ENCODE measurements around the gene RNU6-9.
"Not testable (repeated sequence)": the region's sequence is repeated elsewhere in the genome, so short reads cannot be mapped to it uniquely, and the experiment has no call there.

The RNU6-9 gene

DNA sequence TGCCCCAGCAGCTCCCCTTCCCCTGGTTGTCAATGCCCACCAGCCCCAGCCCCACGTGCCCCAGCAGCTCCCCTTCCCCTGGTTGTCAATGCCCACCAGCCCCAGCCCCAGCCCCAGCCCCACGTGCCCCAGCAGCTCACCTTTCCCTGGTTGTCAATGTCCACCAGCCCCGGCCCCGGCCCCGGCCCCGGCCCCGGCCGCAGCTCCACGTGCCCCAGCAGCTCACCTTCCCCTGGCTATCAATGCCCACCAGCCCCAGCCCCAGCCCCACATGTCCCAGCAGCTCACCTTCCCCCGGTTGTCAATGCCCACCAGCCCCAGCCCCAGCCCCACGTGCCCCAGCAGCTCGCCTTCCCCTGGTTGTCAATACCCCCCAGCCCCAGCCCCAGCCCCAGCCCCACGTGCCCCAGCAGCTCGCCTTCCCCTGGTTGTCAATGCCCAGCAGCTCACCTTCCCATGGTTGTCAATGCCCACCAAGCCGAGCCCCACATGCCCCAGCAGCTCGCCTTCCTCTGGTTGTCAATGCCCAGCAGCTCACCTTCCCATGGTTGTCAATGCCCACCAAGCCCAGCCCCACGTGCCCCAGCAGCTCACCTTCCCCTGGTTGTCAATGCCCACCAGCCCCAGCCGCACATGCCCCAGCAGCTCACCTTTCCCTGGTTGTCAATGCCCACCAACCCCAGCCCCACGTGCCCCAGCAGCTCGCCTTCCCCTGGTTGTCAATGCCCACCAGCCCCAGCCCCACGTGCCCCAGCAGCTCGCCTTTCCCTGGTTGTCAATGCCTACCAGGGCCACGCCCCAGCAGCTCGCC, 14.3 kb upstream of the RNU6-9 start:
- ATAC-seq, result not testable (repeated sequence)

DNA sequence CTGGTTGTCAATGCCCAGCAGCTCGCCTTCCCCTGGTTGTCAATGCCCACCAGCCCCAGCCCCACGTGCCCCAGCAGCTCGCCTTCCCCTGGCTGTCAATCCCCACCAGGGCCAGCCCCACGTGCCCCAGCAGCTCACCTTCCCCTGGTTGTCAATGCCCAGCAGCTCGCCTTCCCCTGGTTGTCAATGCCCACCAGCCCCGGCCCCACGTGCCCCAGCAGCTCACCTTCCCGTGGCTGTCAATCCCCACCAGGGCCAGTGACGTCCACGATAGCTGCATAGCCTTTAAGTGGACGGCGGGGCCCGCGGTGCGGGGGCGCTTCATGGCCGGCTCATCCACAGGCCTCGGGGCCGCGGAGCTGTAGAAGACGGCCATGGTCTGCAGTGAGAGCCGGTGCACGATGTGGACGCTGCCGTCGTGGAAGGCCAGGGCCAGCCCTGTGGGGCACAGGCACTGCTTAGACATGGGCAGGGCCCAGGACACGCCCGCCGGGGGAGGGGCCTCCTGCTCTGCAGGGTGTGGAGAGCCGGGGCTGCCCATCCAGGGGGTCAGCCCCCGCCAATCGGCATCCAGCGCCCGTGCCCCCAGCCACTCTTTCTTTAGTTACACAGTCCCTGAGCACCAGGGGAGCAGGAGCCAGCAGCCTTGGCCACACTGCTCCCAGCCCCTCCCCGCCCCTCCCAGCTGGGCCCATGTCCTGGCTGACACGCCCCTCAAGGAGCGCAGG, 13.4 kb upstream of the RNU6-9 start:
- no peak for ATAC-seq

DNA sequence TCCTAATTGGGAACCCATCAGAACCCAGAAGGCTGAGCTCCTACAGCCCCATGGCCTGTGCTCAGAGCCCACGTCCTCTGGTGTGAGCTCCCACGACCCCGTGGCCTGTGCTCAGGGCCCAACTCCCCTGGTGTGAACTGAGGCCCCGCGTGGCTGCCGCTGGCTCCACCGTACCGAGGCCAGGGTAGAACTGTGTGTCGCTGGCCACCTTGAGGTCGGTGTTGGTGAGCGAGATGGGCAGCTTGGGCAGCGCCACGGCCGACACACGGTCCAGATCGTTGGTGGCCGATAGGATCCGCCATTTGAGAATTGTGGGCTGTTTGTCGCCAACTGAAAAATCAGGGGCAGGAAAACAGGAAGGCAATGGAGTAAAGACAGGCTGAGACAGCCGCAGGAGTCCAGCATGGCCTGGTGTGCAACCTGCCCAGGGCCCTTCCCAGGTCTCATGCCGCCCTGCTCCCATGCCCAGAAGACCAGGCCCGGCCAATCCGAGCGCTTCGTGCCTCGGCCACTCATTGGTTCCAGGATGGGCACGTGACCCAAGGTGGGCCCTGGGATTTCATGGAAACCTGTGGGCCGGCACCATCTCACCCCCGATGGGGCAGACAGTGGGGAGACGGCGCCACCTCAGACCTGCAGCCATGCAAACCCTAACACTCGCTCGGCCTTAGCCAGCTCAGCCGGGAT, 11.8 kb upstream of the RNU6-9 start:
- ATAC-seq, result no peak

DNA sequence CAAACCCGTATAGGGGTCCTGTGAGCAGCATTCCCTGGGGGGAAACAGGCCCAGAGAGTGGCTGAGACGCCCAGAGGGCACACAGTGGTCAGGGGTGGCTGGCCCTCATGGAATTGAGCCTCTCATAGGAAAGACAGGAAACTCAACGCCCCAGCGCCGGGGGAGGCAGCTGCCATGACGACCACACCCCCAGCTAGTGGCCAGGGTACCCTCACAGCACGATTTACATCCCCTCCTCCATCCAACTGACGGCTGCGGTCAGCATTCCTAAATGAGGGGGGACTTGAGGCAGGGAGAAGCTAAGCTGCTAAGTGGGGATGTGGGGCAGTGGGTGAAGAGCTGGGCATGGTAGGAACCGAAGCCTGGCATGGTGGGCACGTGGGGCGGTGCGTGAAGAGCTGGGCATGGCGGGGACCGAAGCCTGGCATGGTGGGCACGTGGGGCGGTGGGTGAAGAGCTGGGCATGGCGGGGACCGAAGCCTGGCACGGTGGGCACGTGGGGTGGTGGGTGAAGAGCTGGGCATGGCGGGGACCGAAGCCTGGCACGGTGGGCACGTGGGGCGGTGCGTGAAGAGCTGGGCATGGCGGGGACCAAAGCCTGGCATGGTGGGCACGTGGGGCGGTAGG, 10.3 kb upstream of the RNU6-9 start:
- ATAC-seq, result no peak

DNA sequence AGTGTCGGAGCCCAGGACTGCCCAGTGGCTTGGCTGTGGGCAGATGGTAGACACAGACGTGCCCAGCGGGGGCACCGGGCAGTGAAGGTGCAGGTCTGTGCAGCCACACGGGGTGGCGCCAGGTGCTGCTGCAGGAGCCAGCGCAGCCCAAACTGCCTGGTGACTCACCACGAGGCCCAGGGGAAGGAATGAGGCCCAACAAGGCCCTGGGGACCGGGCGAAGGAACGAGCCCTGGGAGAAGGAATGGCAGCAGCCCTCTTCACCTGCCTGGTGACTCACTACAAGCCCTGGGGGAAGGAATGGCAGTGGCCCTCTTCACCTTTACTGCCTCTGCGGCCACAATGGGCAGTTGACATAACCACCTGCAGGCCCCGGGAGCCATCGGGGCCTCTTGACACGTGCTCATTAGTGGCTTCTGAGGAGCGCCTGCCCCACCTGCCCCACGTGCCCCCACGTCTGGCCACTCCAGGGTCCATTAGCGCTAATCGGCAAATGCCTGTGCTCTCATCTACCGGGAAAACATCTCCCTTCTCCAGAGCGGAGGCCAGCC, 9.5 kb upstream of the RNU6-9 start:
- ATAC-seq, result no peak

DNA sequence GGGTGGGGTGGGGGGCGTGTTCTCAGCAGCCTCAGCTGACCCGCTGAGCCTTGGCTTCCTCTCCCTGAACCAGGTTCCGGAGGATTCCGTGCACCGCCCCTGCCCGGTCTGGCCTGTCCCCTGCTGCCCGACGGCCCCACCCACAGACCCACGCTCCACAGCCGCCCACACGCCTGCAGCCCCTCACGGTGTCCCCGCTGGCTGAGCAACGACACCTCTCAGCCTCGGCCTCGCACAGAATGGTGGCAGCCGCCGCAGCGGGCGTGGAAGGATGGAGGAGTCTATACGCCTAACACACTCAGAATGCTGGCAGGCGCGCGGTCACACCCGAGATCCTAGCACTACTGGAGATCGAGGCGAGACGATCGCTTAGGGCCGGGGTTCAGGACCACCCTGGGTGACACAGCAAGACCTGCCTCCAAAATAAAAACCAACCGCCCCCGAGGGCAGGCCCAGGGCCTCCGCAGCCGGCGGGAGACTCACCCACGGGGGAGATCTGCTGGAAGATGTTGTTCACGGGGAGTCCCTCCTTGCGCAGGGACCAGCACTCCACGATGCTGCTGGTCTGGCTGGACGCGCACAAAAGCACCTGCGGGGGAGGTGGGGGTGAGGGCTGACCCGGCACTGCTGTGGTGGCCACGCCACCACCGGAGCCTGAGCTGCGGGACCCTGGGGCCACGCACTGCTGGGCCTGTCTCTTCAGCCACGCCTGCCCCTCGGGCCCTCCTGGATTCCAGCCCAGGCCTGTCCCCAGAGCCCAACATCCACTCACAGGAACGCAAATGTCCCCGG, 8.7 kb upstream of the RNU6-9 start:
- ATAC-seq, result no peak

DNA sequence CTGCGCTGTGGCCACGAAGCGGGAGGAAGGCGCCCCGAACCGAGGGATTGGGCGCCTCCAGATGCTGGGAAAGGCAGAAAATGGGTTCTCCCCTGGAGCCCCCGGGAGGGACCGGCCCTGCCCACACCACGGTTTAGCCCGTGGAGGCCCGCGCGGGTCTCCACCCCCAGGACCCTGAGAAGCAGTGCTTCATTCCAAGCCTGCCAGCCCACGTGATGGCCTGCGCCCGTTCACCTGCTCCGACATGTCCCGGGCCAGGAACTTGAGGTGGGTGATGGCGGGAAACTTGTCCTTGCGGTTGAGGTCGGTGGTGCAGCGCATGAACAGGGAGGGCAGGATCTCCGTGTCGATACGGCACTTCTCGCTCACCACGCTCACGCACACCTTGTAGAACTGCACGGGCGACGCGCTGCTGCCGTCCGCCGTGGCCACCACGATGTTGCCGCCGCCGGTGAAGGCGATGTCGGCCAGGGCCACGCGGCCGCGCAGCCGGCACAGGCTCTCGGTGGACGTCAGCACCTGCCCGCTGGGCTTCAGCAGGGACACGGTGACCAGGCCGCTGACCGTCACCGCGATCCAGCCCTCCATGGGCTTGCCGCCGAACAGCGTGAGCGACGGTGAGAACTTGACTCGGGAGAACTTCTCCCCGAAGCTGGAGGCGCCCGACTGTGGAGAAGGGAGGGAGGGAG, 7.6 kb upstream of the RNU6-9 start:
- no peak for ATAC-seq

DNA sequence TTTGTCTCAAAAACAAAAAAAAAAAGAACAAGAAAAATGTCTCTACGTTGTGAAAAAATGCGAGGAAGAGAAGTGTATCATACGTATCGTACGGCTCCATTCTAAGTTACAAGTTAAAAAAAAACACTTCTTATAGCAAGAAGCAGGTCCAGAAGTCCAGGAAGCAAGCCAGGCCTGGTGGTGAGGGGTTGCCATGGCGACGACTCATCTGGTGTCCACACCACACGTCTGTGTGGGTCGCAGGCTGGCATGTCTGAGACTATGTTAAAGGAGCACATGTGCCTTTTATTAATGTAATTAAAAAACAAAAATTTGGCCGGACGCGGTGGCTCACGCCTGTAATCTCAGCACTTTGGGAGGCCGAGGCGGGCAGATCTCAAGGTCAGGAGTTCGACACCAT, 6.2 kb upstream of the RNU6-9 start:
- no peak for ATAC-seq

DNA sequence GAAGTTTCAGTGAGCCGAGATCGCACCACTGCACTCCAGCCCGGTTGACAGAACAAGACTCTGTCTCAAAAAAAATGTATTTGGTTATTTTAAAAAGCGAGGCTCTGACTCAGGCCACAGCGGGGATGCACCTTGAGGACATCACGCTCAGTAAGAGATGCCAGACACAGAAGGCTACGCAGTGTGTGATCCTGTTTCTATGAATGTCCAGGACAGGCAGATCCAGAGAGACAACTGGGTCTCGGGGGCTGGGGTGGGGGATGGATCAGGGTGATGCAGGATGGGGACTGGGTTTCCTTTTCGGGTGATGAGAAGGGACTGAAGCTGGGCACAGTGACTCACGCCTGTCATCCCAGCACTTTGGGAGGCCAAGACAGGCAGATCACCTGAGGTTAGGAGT, 5.7 kb upstream of the RNU6-9 start:
- ATAC-seq, result no peak

DNA sequence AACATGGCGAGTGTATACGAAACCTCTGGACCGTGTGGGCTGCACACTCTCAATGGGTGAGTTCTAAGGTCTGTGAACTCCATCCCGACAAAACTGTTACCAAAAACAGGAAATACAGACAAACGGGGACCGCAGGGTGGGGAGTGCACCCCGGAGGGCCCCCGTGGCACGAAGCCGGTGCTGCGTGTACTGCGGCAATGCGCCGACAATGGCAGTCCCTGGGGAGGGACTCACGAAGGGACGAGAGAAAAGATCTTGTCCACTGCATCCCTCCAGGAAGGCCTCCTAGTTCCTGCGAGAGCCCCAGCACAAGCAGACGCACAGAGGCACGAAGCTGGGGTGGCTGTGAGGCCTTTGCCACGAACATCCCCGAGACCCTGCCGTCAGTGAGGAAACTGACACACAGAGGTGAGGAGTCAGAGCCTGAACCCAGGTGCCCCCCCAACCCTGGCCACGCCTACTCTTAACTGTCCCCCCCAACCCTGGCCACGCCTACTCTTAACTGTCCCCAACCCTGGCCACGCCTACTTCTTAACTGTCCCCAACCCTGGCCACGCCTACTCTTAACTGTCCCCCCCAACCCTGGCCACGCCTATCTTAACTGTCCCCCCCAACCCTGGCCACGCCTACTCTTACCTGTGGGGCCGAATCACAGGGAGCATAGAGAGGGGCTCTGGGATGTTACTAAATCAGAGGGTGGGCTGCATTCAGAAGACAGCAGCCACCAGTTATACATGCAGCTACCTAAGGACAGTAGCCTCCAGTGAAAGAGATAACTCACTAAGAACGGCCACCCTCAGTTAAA, 4.5 kb upstream of the RNU6-9 start:
- peak; percentile 5 to 22 for ATAC-seq

DNA sequence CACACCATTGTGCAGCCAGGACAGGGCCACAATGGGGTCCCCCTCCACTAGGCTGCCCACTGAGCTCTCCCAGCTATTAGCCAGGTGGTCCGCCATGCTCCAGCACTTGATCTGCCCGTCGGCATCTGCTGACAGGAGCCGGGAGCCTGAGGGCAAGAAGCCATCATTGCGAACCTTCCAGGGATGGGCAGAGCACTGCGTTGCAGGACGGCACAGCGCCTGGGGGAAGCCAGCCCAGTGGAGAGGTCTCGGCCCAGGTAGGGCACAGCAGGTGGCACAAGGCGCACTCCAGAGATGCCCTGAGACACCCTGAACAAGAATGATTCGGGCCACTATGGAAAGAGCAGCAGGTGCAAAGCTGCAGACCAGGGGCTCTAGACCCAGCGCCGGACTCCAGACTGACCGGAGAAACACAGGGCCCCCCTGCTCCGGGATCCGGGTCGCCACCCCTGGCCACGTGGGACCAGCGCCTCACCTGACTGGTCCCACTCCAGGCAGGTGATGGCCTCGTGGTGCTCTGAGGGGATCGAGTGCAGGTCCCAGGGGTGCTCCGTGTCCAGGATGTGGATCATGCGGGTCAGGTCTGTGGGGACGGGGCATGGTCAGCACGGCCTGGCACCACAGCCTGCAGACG, 3.5 kb upstream of the RNU6-9 start:
- ATAC-seq, result no peak

DNA sequence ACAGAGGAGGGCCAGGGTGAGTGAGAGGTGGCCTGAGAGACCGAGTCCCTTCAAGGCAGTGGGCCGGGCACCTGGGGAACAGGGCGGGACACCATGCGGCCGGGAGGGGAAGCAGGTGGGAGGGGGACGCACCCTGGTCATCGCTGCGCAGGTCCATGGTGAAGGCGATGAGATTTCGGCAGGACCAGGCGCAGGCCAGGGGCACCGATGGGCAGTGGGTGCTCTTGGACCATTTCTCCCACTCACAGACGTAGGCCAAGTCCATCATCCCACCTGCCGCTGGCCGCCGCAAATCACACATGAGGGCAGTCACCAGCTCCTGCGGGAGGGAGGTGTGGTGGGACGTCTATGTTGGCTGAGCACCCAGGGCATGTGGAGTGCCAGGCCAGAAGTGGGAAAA, 2.5 kb upstream of the RNU6-9 start:
- ATAC-seq, result no peak

DNA sequence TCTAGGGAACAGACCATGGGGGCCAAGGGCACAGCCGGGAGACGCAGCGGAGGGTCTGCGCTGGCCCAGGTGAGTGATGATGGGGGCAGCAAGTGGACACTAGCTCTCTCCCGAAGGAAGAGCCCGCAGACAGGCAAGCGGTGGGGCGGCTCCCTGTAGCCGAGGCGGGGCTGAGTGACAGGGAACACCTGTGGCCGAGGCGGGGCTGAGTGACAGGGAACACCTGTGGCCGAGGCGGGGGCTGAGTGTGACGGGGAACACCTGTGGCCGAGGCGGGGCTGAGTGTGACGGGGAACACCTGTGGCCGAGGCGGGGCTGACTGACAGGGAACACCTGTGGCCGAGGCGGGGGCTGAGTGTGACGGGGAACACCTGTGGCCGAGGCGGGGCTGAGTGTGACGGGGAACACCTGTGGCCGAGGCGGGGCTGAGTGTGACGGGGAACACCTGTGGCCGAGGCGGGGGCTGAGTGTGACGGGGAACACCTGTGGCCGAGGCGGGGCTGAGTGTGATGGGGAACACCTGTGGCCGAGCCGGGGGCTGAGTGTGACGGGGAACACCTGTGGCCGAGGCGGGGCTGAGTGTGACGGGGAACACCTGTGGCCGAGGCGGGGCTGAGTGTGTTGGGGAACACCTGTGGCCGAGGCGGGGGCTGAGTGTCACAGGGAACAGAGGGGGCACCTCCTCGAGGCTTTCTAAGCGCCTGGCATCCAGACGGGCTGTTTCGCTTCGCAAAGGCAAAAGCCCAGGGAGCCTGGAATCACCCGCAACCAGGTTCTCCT, 1.7 kb upstream of the RNU6-9 start:
- ATAC-seq, result not testable (repeated sequence)

DNA sequence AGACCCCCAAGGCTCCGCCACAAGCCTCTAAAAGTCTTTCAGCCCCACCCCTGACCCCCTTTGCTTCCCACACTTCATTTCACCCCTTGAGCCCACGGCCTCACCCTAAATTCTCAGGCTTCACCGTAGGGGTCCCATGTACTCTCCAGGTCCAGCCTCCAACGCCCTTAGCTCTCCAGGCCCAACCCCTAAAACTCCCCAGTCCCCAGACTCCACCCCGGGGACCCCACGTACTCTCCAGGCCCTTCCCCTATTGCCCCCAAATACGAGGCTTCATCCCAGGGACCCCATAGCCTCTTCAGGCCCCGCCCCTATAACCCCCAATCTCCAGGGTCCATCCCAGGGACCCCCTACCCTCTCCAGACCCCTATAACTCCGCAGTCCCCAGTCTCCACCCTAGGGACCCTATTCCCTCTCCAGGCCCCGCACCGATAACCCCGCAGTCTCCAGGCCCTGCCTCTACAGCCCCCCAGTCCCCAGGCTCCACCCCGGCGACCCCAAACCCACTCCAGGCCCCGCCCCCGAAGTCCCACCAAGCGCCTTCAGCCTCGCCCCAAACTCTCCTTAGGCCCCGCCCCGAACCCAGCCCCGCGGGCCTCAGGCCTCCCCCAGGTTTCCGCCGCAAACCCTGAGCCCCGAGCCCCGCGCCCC, 916 bp upstream of the RNU6-9 start:
- ATAC-seq, result no peak

DNA sequence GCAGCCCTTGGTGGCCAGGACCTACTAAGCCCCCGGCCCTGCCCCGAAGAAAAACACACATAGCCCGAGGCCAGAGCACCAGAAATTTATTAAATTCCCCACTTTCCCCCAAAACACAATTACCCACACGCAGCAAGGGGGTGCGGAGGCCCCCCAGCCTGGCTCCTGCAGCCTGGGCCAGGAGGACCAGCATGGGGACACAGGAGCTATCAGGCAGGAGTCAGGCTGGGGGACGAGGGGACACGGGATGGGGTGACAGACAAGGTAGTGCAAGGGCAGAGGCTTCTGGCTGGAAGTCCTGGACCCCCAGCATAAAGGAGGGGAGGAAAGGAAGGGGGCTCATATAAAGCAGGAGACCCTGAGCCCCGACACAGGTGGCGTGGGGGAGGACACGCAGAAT, 3.1 kb downstream of the RNU6-9 start:
- no peak for ATAC-seq

DNA sequence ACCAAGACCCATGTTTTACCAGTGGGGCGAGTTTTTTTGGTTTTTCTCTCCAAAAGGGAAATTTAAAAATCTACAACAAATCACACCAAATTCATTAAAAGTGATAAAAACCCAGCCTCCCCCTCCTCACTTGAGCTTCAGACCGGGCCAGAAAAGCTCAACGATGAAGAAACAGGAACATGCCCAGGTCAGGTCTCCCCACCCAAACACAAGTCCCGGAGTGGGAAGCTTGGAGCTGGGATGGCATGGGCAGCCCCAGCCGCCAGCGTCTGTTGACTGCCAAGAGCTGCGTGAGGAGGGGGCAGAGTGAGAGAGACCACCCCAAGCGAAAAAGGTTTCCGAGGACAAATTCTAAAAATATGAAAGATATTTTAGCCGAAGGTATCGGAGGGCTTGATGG, 3.7 kb downstream of the RNU6-9 start:
- no peak for ATAC-seq

DNA sequence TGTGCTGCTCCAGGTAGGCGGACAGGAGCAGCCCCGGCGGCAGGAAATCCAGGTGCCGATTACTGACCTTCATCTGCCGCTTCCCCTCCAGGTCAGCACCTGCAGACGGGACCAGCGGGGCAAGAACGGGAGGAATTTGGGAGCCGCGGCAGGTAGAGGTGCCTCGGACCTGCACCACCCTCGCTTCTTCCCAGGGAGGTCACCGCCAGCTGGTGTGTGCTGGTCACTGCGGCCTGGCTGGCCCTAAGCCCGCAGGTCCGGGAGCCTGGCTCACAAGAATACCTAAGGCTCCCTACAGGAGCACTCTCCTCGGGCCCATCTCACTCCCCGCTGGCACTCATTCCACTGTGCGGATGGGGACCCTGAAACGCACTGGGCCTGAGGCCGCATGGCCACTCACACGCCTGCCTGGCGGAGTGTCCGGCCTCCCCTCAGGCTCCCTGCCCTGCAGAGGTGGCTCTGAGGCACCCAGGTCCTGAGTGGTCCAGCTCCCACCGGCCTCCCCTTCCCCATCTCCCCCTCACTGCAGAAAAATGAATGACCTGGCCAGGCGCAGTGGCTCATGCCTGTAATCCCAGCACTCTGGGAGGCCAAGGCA, 4.3 kb downstream of the RNU6-9 start:
- no peak for ATAC-seq

DNA sequence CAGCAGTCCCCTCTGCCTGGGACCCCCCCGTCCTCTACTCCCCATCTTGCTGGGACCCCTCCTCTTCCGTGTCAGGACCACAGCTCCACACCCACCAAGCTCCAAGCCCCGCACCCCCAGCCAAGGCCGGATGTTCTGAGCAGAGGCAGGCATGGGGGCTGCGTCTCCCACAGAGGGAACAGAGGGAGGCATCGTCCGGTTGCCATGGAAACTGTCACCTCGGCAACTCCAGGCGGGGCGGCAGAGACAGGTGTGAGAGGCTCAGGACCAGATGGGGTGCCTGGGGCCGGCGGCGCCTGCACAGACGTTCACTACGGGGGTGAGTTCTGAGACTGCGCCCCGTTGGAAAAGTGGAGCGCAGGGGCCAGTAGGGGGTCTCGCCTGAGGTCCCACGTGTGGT, 5.4 kb downstream of the RNU6-9 start:
- no peak for ATAC-seq
